Karpas-422 (cell line): ENCODE data around the gene COL6A1. TPM values are rescaled to one million over a fixed set of nuclear protein-coding genes. Genes with fewer than 3 reads are reported as not detected.
"Not testable (repeated sequence)": the region's sequence is repeated elsewhere in the genome, so short reads cannot be mapped to it uniquely, and the experiment has no call there.

ENCODE experiments used
- DNase-seq: peaks from one replicate; pipeline ENCODE4 v3.0.0-alpha.2; 2015
- H2AFZ ChIP-seq: fragments of 200-600 bp; sonication (generic); 2 replicates; pipeline ENCODE4 v1.6.1; 2014; ENCODE audit warnings: antibody characterized with exemption, low read length, mixed read lengths
- H3K27ac ChIP-seq: fragments of 200-600 bp; sonication (generic); 2 replicates; pipeline ENCODE4 v1.5.1; 2014; ENCODE audit warnings: mild to moderate bottlenecking, low read length, moderate library complexity
- H3K27me3 ChIP-seq: fragments of 200-600 bp; sonication (generic); 2 replicates; pipeline ENCODE4 v1.6.1; 2014; ENCODE audit warnings: low read length, mixed read lengths
- H3K36me3 ChIP-seq: fragments of 200-600 bp; sonication (generic); 2 replicates; pipeline ENCODE4 v1.6.1; 2014; ENCODE audit warnings: low read length, mixed read lengths; ENCODE audit not compliant: insufficient read depth
- H3K4me1 ChIP-seq: fragments of 200-600 bp; sonication (generic); 2 replicates; pipeline ENCODE4 v1.6.1; 2014; ENCODE audit warnings: mild to moderate bottlenecking, low read length, mixed read lengths
- H3K4me2 ChIP-seq: fragments of 200-600 bp; sonication (generic); 2 replicates; pipeline ENCODE4 v1.6.1; 2014; ENCODE audit warnings: low read length, low read depth, mild to moderate bottlenecking; ENCODE audit not compliant: poor library complexity, severe bottlenecking
- H3K4me3 ChIP-seq: fragments of 200-600 bp; sonication (generic); 2 replicates; pipeline ENCODE4 v1.5.1; 2014; ENCODE audit warnings: mild to moderate bottlenecking, antibody characterized with exemption, low read length, mixed read lengths
- H3K79me2 ChIP-seq: fragments of 200-600 bp; sonication (generic); 2 replicates; pipeline ENCODE4 v1.6.1; 2014; ENCODE audit warnings: mild to moderate bottlenecking, low read length, mixed read lengths
- H3K9ac ChIP-seq: fragments of 200-600 bp; sonication (generic); 2 replicates; pipeline ENCODE4 v1.6.0; 2014; ENCODE audit warnings: low read length
- H3K9me2 ChIP-seq: fragments of 200-600 bp; sonication (generic), shearing (Covaris generic); replicated peaks from 2 replicates; pipeline ENCODE4 v1.6.0; 2014; ENCODE audit warnings: mild to moderate bottlenecking, low read length, moderate library complexity; ENCODE audit not compliant: insufficient read depth
- H3K9me3 ChIP-seq: fragments of 300-700, 200-600 bp; sonication (generic); 2 replicates; pipeline ENCODE4 v1.6.1; 2014; ENCODE audit warnings: low read length, mixed read lengths
- H4K20me1 ChIP-seq: fragments of 200-600 bp; sonication (generic); 2 replicates; pipeline ENCODE4 v1.6.1; 2014; ENCODE audit warnings: mild to moderate bottlenecking, antibody characterized with exemption, low read length, low read depth; ENCODE audit not compliant: insufficient read depth
- total RNA-seq: library from RNA; depleted of rRNA; stranded (reverse); fragments of >200 nt; shearing (Covaris generic); gene quantifications from 2 replicates; pipeline ENCODE4 v1.2.3, GENCODE V29; 2014; ENCODE audit warnings: low replicate concordance

COL6A1 gene
- total RNA-seq, 1 experiment from 2014 or later, result not detected

GRCh38 chr21:46005481-46005881 lies 23.9 kb downstream of the COL6A1 start:
- Histone ChIP-seq H4K20me1 (no peaks in the 10 kb centered on the region), H3K9ac (no peak overlapping the region), H2AFZ (no peak overlapping the region), H3K4me1 (no peaks in the 10 kb centered on the region), H3K36me3 (no peaks in the 10 kb centered on the region), H3K4me2 (no peak overlapping the region), H3K79me2 (no peaks in the 10 kb centered on the region), H3K4me3 (no peak overlapping the region), H3K27me3 (no peaks in the 10 kb centered on the region), H3K9me2 (no peaks in the 10 kb centered on the region), H3K9me3 (no peaks in the 10 kb centered on the region; the same call in 1 of the 2 replicates), H3K27ac (no peak overlapping the region)
- no peak for DNase-seq

- not testable (repeated sequence) for H3K4me1 ChIP-seq, DNase-seq, H2AFZ ChIP-seq, H3K9me2 ChIP-seq, H3K9me3 ChIP-seq, H3K4me3 ChIP-seq, H3K27me3 ChIP-seq, H3K4me2 ChIP-seq, H3K9ac ChIP-seq, H4K20me1 ChIP-seq, H3K27ac ChIP-seq, H3K79me2 ChIP-seq, H3K36me3 ChIP-seq
Observed at GRCh38 chr21:46005894-46006546, 24.4 kb downstream of the COL6A1 start.

- no peaks in the 10 kb centered on the region for H3K9me2 ChIP-seq
- H3K27ac ChIP-seq, result no peak overlapping the region
- no peaks in the 10 kb centered on the region for H3K27me3 ChIP-seq
- H3K79me2 ChIP-seq, result no peaks in the 10 kb centered on the region
- H3K36me3 ChIP-seq, result no peaks in the 10 kb centered on the region
- no peaks in the 10 kb centered on the region for H3K4me1 ChIP-seq
- no peak overlapping the region for H3K4me2 ChIP-seq
- H3K4me3 ChIP-seq, result no peak overlapping the region
- no peak overlapping the region for H3K9ac ChIP-seq
- H3K9me3 ChIP-seq, result no peaks in the 10 kb centered on the region; the same call in 1 of the 2 replicates
- no peaks in the 10 kb centered on the region for H4K20me1 ChIP-seq
- DNase-seq, result no peak
- H2AFZ ChIP-seq, result no peak overlapping the region
Observed at GRCh38 chr21:46006547-46007491, 25.2 kb downstream of the COL6A1 start.

- Histone ChIP-seq H4K20me1 (no peaks in the 10 kb centered on the region), H3K27ac (no peak overlapping the region), H3K4me2 (no peak overlapping the region), H3K4me3 (no peak overlapping the region), H3K9me2 (no peaks in the 10 kb centered on the region), H3K9ac (no peak overlapping the region), H3K79me2 (no peaks in the 10 kb centered on the region), H2AFZ (no peak overlapping the region), H3K9me3 (no peaks in the 10 kb centered on the region; the same call in 1 of the 2 replicates), H3K36me3 (no peaks in the 10 kb centered on the region), H3K4me1 (no peaks in the 10 kb centered on the region), H3K27me3 (no peaks in the 10 kb centered on the region)
- no peak for DNase-seq
Observed at GRCh38 chr21:46007492-46007868, 25.9 kb downstream of the COL6A1 start.

- Histone ChIP-seq H3K79me2 (no peaks in the 10 kb centered on the region), H3K36me3 (no peaks in the 10 kb centered on the region), H3K4me1 (no peaks in the 10 kb centered on the region), H3K9ac (no peak overlapping the region), H3K4me3 (no peak overlapping the region), H4K20me1 (no peaks in the 10 kb centered on the region), H2AFZ (no peak overlapping the region), H3K9me2 (no peaks in the 10 kb centered on the region), H3K4me2 (no peak overlapping the region), H3K27me3 (no peaks in the 10 kb centered on the region), H3K9me3 (no peaks in the 10 kb centered on the region), H3K27ac (no peak overlapping the region)
- DNase-seq, result no peak
Observed at GRCh38 chr21:46008893-46009621, 27.5 kb downstream of the COL6A1 start.

- Histone ChIP-seq H3K4me1 (no peaks in the 10 kb centered on the region), H3K9me3 (no peaks in the 10 kb centered on the region), H3K27ac (no peak overlapping the region), H3K4me2 (no peak overlapping the region), H4K20me1 (no peaks in the 10 kb centered on the region), H3K4me3 (no peak overlapping the region), H3K9me2 (no peaks in the 10 kb centered on the region), H3K36me3 (no peaks in the 10 kb centered on the region), H3K79me2 (no peaks in the 10 kb centered on the region), H2AFZ (no peak overlapping the region), H3K27me3 (no peaks in the 10 kb centered on the region), H3K9ac (no peak overlapping the region)
- DNase-seq, result no peak
Observed at GRCh38 chr21:46009951-46010705, 28.6 kb downstream of the COL6A1 start.

- Histone ChIP-seq H4K20me1 (no peaks in the 10 kb centered on the region), H3K9me2 (no peaks in the 10 kb centered on the region; the same call in 1 of the 2 replicates), H3K27ac (no peak overlapping the region), H3K79me2 (no peaks in the 10 kb centered on the region), H3K4me2 (no peak overlapping the region), H3K9ac (no peak overlapping the region), H3K9me3 (no peaks in the 10 kb centered on the region), H3K36me3 (no peaks in the 10 kb centered on the region), H2AFZ (no peak overlapping the region), H3K4me1 (no peaks in the 10 kb centered on the region), H3K27me3 (no peaks in the 10 kb centered on the region), H3K4me3 (no peak overlapping the region)
- DNase-seq, result no peak
Observed at GRCh38 chr21:46011267-46011967, 29.8 kb downstream of the COL6A1 start.
